Nephron progenitor cell (in vitro differentiated cells): ENCODE measurements around the gene ATCAY.

Experiments used
- DNase-seq: peaks from one replicate; pipeline ENCODE4 v3.0.0; 2021
- H3K27ac Mint-ChIP-seq: 2 replicates; pipeline ENCODE4 v1.8.0; 2021; ENCODE audit warnings: mild to moderate bottlenecking, moderate library complexity, mixed read lengths
- H3K27me3 Mint-ChIP-seq: 2 replicates; pipeline ENCODE4 v1.8.0; 2021; ENCODE audit warnings: mild to moderate bottlenecking, low read depth, mixed read lengths; ENCODE audit not compliant: poor library complexity
- H3K36me3 Mint-ChIP-seq: 2 replicates; pipeline ENCODE4 v1.8.0; 2021; ENCODE audit warnings: low read depth, mixed read lengths
- H3K4me1 Mint-ChIP-seq: 2 replicates; pipeline ENCODE4 v1.8.0; 2021; ENCODE audit warnings: mixed read lengths
- H3K4me3 Mint-ChIP-seq: 2 replicates; pipeline ENCODE4 v1.8.0; 2021; ENCODE audit warnings: mild to moderate bottlenecking, moderate library complexity, mixed read lengths
- H3K9me3 Mint-ChIP-seq: 2 replicates; pipeline ENCODE4 v1.8.0; 2021; ENCODE audit warnings: mild to moderate bottlenecking, moderate library complexity, mixed read lengths
- TF ChIP-seq, protein P1 (sequence below): fragments of 200-600 bp; sonication (generic); IDR thresholded peaks from 2 replicates; pipeline ENCODE4 v1.5.0; 2021; ENCODE audit warnings: antibody characterized with exemption

ATCAY gene

GRCh38 chr19:3899531-3900294, 19.2 kb downstream of the ATCAY start:
- no peak overlapping the region for H3K27ac Mint-ChIP-seq
- TF ChIP-seq, protein P1, sequence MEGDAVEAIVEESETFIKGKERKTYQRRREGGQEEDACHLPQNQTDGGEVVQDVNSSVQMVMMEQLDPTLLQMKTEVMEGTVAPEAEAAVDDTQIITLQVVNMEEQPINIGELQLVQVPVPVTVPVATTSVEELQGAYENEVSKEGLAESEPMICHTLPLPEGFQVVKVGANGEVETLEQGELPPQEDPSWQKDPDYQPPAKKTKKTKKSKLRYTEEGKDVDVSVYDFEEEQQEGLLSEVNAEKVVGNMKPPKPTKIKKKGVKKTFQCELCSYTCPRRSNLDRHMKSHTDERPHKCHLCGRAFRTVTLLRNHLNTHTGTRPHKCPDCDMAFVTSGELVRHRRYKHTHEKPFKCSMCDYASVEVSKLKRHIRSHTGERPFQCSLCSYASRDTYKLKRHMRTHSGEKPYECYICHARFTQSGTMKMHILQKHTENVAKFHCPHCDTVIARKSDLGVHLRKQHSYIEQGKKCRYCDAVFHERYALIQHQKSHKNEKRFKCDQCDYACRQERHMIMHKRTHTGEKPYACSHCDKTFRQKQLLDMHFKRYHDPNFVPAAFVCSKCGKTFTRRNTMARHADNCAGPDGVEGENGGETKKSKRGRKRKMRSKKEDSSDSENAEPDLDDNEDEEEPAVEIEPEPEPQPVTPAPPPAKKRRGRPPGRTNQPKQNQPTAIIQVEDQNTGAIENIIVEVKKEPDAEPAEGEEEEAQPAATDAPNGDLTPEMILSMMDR: no peak
- no peaks in the 10 kb centered on the region for H3K4me1 Mint-ChIP-seq
- H3K27me3 Mint-ChIP-seq: peaks cover 23% of the 10 kb centered on the region
- H3K9me3 Mint-ChIP-seq: peaks cover 9% of the 10 kb centered on the region
- no peak for DNase-seq
- no peaks in the 10 kb centered on the region for H3K36me3 Mint-ChIP-seq
- no peak overlapping the region for H3K4me3 Mint-ChIP-seq

DNA sequence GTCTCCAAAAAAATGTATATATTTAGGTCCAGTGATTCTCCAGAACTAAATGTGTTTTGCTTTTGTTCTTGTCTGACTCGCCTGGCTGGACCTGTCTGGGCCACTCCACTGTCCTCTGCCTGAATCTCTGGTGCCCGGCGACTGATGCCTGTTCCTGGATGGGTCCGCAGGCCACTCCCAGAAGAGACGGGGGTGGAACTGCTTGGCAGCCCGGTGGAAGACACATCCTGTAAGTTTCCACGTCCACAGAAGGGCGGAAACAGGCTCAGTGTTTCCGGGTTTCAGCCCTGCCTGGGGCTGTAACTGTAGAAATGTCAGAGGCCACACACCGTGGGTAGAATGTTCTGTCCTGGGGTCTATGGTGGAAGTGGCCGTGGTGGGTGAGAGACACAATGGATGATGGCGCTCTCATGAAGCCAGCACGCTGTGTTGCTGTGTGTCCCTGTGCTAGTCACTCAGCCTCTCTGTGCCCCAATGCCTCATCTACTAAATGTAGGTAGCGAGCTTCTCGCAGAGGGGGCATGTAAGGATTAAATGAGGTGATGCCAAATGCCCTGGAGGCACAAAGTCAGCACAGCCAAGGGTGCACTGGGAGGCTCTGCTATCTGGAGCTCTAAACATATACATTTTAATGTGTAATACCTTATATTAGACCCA, 22.0 kb downstream of the ATCAY start:
- TF ChIP-seq, protein P1: no peak

DNA sequence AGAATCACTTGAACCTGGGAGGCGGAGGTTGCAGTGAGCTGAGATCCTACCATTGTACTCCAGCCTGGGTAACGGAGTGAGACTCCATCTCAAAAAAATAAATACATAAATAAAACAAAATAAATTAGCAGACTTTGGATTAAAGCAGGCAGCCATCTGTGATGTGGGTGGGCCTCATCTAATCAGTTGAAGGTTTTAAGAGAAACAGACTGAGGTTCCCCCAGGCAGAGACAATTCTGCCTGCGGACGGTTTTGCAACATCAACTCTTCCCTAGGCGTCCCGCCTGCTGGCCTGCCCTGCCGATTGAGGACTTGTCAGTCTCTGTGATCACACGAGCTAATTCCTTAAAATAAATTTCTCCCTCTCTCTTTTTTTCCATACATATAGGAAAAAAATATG, 23.7 kb downstream of the ATCAY start:
- no peaks in the 10 kb centered on the region for H3K4me1 Mint-ChIP-seq
- no peaks in the 10 kb centered on the region for H3K36me3 Mint-ChIP-seq
- no peak for DNase-seq
- no peak overlapping the region for H3K27ac Mint-ChIP-seq
- peaks cover 3% of the 10 kb centered on the region for H3K9me3 Mint-ChIP-seq
- H3K27me3 Mint-ChIP-seq: peaks cover 9% of the 10 kb centered on the region
- TF ChIP-seq, protein P1: no peak
- H3K4me3 Mint-ChIP-seq: no peak overlapping the region

More for the DNA sequence above, 22.0 kb downstream of the ATCAY start:
- Mint-ChIP-seq H3K9me3 (peaks cover 9% of the 10 kb centered on the region), H3K4me3 (no peak overlapping the region), H3K4me1 (no peaks in the 10 kb centered on the region), H3K36me3 (no peaks in the 10 kb centered on the region), H3K27me3 (peaks cover 18% of the 10 kb centered on the region), H3K27ac (no peak overlapping the region)
- DNase-seq: no peak

DNA sequence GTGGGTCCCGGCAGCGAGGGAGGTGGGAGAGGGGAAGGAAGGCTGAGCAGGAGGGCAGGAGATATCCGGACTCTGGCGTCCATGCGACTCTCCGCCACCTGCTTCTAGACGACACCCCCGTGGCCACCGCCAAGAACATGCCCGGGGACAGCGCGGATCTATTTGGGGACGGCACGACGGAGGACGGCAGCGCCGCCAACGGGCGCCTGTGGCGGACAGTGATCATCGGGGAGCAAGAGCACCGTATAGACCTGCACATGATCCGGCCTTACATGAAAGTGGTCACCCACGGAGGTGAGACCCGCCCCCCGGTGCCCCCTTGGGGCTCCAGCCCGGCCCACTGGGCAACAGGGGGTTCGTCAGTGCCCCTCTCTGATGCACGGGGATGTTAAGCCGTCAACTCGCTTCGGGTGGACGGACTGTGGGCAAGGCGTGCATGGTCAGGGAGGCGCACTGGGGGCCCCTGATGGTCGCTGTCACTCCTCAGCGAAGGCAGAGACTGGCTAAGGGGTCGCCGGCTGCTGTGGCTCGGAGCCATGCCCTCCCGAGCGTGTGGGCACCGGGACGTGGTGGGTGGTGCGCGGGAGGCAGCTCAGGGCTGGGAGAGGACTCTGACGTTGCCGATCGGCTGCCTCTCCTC, 27.3 kb downstream of the ATCAY start:
- no peaks in the 10 kb centered on the region for H3K36me3 Mint-ChIP-seq
- H3K27ac Mint-ChIP-seq: no peak overlapping the region
- no peaks in the 10 kb centered on the region for H3K27me3 Mint-ChIP-seq

GRCh38 chr19:3908266-3909054, 28.0 kb downstream of the ATCAY start:
- H3K9me3 Mint-ChIP-seq: peaks cover 16% of the 10 kb centered on the region
- H3K4me3 Mint-ChIP-seq: no peak overlapping the region
- H3K27me3 Mint-ChIP-seq: no peaks in the 10 kb centered on the region
- no peak for DNase-seq
- TF ChIP-seq, protein P1: no peak
- H3K27ac Mint-ChIP-seq: no peak overlapping the region
- no peaks in the 10 kb centered on the region for H3K4me1 Mint-ChIP-seq
- no peaks in the 10 kb centered on the region for H3K36me3 Mint-ChIP-seq

More for the DNA sequence above, 27.3 kb downstream of the ATCAY start:
- no peak overlapping the region for H3K4me3 Mint-ChIP-seq
- peaks cover 16% of the 10 kb centered on the region for H3K9me3 Mint-ChIP-seq
- H3K4me1 Mint-ChIP-seq: no peaks in the 10 kb centered on the region
- TF ChIP-seq, protein P1: no peak
- no peak for DNase-seq
